Inflammatory macrophage treated with lipopolysaccharide for 1 hour (primary cell): ENCODE measurements around the gene SAA1.
"Not testable (repeated sequence)": the region's sequence is repeated elsewhere in the genome, so short reads cannot be mapped to it uniquely, and the experiment has no call there.

Experiments used
- DNase-seq, 2 donors: peaks; one replicate each; pipeline ENCODE4 v3.0.0-alpha.2; 2020 to 2022

SAA1 gene

GRCh38 chr11:18261721-18262120, 4.3 kb upstream of the SAA1 start:
- DNase-seq, result no peak

GRCh38 chr11:18262681-18263350, 3.2 kb upstream of the SAA1 start:
- not testable (repeated sequence) for DNase-seq

- DNase-seq, result no peak
Measured at GRCh38 chr11:18264035-18264434, 2.0 kb upstream of the SAA1 start.

- no peak for DNase-seq
Measured at GRCh38 chr11:18264677-18265555, 1.1 kb upstream of the SAA1 start.

- DNase-seq, result not testable (repeated sequence)
Measured at GRCh38 chr11:18267335-18268133, 1.5 kb downstream of the SAA1 start.

GRCh38 chr11:18269252-18269651, 3.2 kb downstream of the SAA1 start:
- DNase-seq, result not testable (repeated sequence)

GRCh38 chr11:18270102-18270501, 4.0 kb downstream of the SAA1 start:
- no peak for DNase-seq

- no peak for DNase-seq
Measured at GRCh38 chr11:18271206-18271605, 5.1 kb downstream of the SAA1 start.

GRCh38 chr11:18277565-18278271, 11.7 kb downstream of the SAA1 start:
- peak; percentile 74 to 82 for DNase-seq

- peak; percentile 16 to 23 for DNase-seq
Measured at GRCh38 chr11:18280438-18281045, 14.5 kb downstream of the SAA1 start.

GRCh38 chr11:18282626-18283025, 16.6 kb downstream of the SAA1 start:
- DNase-seq, result no peak

GRCh38 chr11:18285841-18286240, 19.8 kb downstream of the SAA1 start:
- DNase-seq, result no peak

GRCh38 chr11:18288911-18289310, 22.8 kb downstream of the SAA1 start:
- no peak for DNase-seq

GRCh38 chr11:18294862-18295261, 28.8 kb downstream of the SAA1 start:
- DNase-seq, result no peak

GRCh38 chr11:18295316-18295715, 29.3 kb downstream of the SAA1 start:
- no peak for DNase-seq

- DNase-seq, result peak; percentile 61 to 64
Measured at GRCh38 chr11:18299721-18300120, 33.7 kb downstream of the SAA1 start.

GRCh38 chr11:18304745-18305144, 38.7 kb downstream of the SAA1 start:
- no peak for DNase-seq

GRCh38 chr11:18307461-18308139, 41.5 kb downstream of the SAA1 start:
- no peak for DNase-seq

- no peak for DNase-seq
Measured at GRCh38 chr11:18308242-18308641, 42.2 kb downstream of the SAA1 start.

- no peak for DNase-seq
Measured at GRCh38 chr11:18309691-18310090, 43.6 kb downstream of the SAA1 start.

GRCh38 chr11:18310800-18311340, 44.8 kb downstream of the SAA1 start:
- DNase-seq, result peak in 1 of 2 donors; percentile 70
